ENCODE measurements around the gene GDE1. TPM values are rescaled to one million over a fixed set of nuclear protein-coding genes. Genes with fewer than 3 reads are reported as not detected.

The GDE1 gene
- total and polyA plus RNA-seq, 2 of the 4 experiments (the other 2 are of a cell fraction), result 50.1 to 62.4 TPM

DNA sequence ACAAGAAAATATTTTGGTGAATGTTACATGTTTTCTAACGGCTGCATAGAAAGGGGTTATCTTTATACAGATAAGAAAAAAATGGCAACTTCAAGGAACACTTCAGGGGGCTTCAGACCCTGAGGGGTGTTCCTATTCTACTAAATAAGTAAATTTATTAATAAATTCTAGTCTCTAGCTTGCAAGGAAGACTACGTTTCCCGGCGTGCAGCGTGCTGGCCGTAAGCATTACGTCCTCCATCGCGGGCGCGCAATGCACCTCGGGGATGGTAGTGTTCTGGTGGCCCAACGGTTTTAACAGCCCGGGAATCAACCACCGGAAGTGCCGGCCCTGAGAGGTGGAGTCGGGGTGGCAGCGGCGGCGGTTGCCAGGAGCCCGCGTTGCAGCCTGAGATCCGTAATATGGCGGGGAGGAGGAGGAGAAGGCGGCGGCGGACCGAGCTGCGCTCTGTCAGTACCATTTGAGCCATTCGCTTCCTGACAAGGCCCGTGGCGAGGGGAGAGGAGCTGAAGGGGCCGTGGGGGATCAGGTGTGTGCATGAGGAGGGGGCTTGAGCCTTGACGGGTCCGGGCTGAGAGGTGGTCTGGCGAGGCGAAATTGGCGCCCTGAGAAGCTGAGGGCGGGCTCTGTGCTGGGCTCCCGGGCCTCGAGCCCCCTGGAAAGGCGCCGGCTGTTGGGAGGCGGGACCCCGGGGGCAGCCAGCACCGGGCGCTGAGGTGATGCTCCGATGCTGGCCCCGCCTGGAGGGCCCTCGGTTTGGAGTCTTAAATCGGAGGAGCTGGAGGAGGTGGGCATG is 1.9 kb upstream of the GDE1 start, which contains the start of gene CCP110 (continued):
- no peak for TF ChIP-seq RCOR1 (IDR thresholded peaks at IDR 0.05; ENCODE audit: insufficient replicate concordance, low read length)
- TF ChIP-seq MXI1 (IDR thresholded peaks at IDR 0.05; ENCODE audit: borderline replicate concordance, low read depth, low read length), result peak; percentile 77; the same call in 1 of the 2 replicates

DNA sequence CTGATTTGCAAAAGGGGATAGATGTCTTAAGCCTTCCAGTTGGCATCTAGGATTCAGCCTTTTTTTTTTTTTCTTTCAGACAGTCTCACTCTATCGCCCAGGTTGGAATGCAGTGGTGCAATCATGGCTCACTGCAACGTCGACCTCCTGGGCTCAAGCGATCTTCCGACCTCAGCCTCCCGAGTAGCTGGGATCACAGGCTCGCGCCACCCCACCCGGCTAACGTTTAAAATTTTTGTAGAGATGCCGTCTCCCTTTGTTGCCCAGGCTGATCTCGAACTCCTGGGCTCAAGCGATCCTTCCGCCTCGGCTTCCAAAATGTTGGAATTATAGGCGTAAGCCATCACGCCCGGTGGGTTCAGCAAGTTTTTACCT is 1.3 kb upstream of the GDE1 start:
- CTCF ChIA-PET, result interaction anchor here (1.0 kb wide), 1 partner anchor 21 kb away, joined by 3 read pairs; no protein-coding TSS in a partner anchor
- H4K5ac ChIP-seq (ENCODE audit: low read depth, low read length), result no peak overlapping the region
- in situ Hi-C loops (cut with MboI; ENCODE audit: low sequenced_read_pairs), result no loop called here
- TF ChIP-seq, protein P1, sequence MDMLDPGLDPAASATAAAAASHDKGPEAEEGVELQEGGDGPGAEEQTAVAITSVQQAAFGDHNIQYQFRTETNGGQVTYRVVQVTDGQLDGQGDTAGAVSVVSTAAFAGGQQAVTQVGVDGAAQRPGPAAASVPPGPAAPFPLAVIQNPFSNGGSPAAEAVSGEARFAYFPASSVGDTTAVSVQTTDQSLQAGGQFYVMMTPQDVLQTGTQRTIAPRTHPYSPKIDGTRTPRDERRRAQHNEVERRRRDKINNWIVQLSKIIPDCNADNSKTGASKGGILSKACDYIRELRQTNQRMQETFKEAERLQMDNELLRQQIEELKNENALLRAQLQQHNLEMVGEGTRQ (IDR thresholded peaks at IDR 0.05; ENCODE audit: low read depth, low read length), result no peak
- TF ChIP-seq SMC3 (IDR thresholded peaks at IDR 0.05; ENCODE audit: low read depth, low read length), result no peak
- no peak for TF ChIP-seq RCOR1 (IDR thresholded peaks at IDR 0.05; ENCODE audit: insufficient replicate concordance, low read length)
- TF ChIP-seq FOS (IDR thresholded peaks at IDR 0.05; ENCODE audit: low read depth, low read length), result no peak
- TF ChIP-seq, protein P2, sequence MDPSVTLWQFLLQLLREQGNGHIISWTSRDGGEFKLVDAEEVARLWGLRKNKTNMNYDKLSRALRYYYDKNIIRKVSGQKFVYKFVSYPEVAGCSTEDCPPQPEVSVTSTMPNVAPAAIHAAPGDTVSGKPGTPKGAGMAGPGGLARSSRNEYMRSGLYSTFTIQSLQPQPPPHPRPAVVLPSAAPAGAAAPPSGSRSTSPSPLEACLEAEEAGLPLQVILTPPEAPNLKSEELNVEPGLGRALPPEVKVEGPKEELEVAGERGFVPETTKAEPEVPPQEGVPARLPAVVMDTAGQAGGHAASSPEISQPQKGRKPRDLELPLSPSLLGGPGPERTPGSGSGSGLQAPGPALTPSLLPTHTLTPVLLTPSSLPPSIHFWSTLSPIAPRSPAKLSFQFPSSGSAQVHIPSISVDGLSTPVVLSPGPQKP (IDR thresholded peaks at IDR 0.05; ENCODE audit: borderline replicate concordance, low read depth, low read length), result no peak
- no peak for TF ChIP-seq MAZ (IDR thresholded peaks at IDR 0.05; ENCODE audit: borderline replicate concordance, low read depth, low read length)
- TF ChIP-seq RAD21 (IDR thresholded peaks at IDR 0.05; ENCODE audit: low read length), result no peak
- TF ChIP-seq POLR2A (IDR thresholded peaks at IDR 0.05; ENCODE audit: low read depth, low read length), result no peak
- TF ChIP-seq MAFK (IDR thresholded peaks at IDR 0.05; ENCODE audit: low read depth, low read length), result no peak
- TF ChIP-seq, protein P3, sequence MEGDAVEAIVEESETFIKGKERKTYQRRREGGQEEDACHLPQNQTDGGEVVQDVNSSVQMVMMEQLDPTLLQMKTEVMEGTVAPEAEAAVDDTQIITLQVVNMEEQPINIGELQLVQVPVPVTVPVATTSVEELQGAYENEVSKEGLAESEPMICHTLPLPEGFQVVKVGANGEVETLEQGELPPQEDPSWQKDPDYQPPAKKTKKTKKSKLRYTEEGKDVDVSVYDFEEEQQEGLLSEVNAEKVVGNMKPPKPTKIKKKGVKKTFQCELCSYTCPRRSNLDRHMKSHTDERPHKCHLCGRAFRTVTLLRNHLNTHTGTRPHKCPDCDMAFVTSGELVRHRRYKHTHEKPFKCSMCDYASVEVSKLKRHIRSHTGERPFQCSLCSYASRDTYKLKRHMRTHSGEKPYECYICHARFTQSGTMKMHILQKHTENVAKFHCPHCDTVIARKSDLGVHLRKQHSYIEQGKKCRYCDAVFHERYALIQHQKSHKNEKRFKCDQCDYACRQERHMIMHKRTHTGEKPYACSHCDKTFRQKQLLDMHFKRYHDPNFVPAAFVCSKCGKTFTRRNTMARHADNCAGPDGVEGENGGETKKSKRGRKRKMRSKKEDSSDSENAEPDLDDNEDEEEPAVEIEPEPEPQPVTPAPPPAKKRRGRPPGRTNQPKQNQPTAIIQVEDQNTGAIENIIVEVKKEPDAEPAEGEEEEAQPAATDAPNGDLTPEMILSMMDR (conservative IDR thresholded peaks at IDR 0.05; ENCODE audit: low read depth, low read length), result no peak
- TF ChIP-seq CEBPB (IDR thresholded peaks at IDR 0.05; ENCODE audit: low read depth, low read length), result no peak

More for the DNA sequence above, 1.3 kb upstream of the GDE1 start:
- Histone ChIP-seq H4K91ac (ENCODE audit: insufficient read depth, low read depth, low read length) (no peak overlapping the region), H2AK9ac (replicated peaks; ENCODE audit: low read depth, low read length, poor library complexity) (no peak overlapping the region), H2AK5ac (ENCODE audit: low read depth, low read length) (no peak overlapping the region), H2BK15ac (ENCODE audit: low read depth, low read length) (no peak overlapping the region), H3K79me1 (ENCODE audit: low read depth in 1 of 2, low read length in 2 of 2) (peaks cover 26 to 57% of the 10 kb centered on the region in 2 experiments), H3K18ac (ENCODE audit: low read depth, low read length) (no peak overlapping the region), H4K20me1 (ENCODE audit: insufficient read depth, low read length) (no peaks in the 10 kb centered on the region), H3K9me1 (ENCODE audit: insufficient read depth, low read length) (peaks cover 5% of the 10 kb centered on the region), H4K8ac (ENCODE audit: low read depth in 2 of 2, low read length in 2 of 2) (no peak overlapping the region), H3K56ac (ENCODE audit: extremely low read depth, insufficient read depth, low read length) (no peak overlapping the region), H3K27me3 (ENCODE audit: control insufficient read depth, insufficient read depth, low read length) (no peaks in the 10 kb centered on the region), H3K9me3 (ENCODE audit: control insufficient read depth, insufficient read depth, low read length) (no peaks in the 10 kb centered on the region), H3K27ac (ENCODE audit: insufficient read depth, low read length) (no peak overlapping the region), H3K9ac (ENCODE audit: low read depth, low read length) (no peak overlapping the region), H2AFZ (replicated peaks; ENCODE audit: low read length, poor library complexity) (no peak overlapping the region), H3K4me2 (ENCODE audit: low read depth, low read length) (no peak overlapping the region), H2BK120ac (ENCODE audit: low read depth, low read length) (no peak overlapping the region), H3K4me1 (ENCODE audit: control insufficient read depth, insufficient read depth, low read length) (peaks cover 3% of the 10 kb centered on the region; the same call in 1 of the 2 replicates), H2BK20ac (ENCODE audit: low read depth, low read length) (no peak overlapping the region), H3K23ac (ENCODE audit: low read depth, low read length) (no peak overlapping the region), H3K14ac (replicated peaks; ENCODE audit: low read depth, low read length) (no peak overlapping the region), H3K4ac (ENCODE audit: low read depth, low read length) (no peak overlapping the region), H2BK5ac (ENCODE audit: low read depth, low read length, poor library complexity, severe bottlenecking) (no peak overlapping the region), H3K36me3 (ENCODE audit: control insufficient read depth, insufficient read depth, low read length) (no peaks in the 10 kb centered on the region), H3K4me3 (ENCODE audit: insufficient read depth, low read depth, low read length) (no peak overlapping the region)
- dilution Hi-C loops (cut with HindIII; ENCODE audit: low sequenced_read_pairs, unreplicated experiment), result no loop called here
- DNase-seq, result no peak
- no peak for ATAC-seq (ENCODE audit: low read depth)
- POLR2A ChIA-PET (ENCODE audit: unreplicated experiment), result no interaction called here
- no TSS peak for BruUV-seq (replicated peaks)
- intact Hi-C loops (cut with micrococcal nuclease), result loop anchor here (2.0 to 5.0 kb wide), 3 partner anchors 32 to 436 kb away; partner anchors contain the start of genes ITPRIPL2 and VPS35L
- 98% methylated on average over 8 of the region's 18 CpGs; no CpG with 5 or more reads in 1 of the 2 experiments for WGBS, 2 experiments (ENCODE audit: extremely low coverage in 2 of 2, insufficient read length in 1 of 2)

Measured in IMR-90 (cell line).